Stimulated activated CD4-positive, alpha-beta T cell treated with anti-CD3 and anti-CD28 coated beads, Interleukin-2, amount 100 ng/mL, for 48 hours (primary cell): Measurements from ENCODE around the gene DYNLT4.
"Not testable (repeated sequence)": the region's sequence is repeated elsewhere in the genome, so short reads cannot be mapped to it uniquely, and the experiment has no call there.

Experiments used
- DNase-seq, 2 donors: peaks; one replicate each; pipeline ENCODE4 v3.0.0-alpha.2; 2020

Gene DYNLT4, protein sequence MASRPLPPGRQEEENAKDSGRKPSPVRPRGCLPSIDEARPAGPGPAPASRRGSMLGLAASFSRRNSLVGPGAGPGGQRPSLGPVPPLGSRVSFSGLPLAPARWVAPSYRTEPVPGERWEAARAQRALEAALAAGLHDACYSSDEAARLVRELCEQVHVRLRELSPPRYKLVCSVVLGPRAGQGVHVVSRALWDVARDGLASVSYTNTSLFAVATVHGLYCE

DNA sequence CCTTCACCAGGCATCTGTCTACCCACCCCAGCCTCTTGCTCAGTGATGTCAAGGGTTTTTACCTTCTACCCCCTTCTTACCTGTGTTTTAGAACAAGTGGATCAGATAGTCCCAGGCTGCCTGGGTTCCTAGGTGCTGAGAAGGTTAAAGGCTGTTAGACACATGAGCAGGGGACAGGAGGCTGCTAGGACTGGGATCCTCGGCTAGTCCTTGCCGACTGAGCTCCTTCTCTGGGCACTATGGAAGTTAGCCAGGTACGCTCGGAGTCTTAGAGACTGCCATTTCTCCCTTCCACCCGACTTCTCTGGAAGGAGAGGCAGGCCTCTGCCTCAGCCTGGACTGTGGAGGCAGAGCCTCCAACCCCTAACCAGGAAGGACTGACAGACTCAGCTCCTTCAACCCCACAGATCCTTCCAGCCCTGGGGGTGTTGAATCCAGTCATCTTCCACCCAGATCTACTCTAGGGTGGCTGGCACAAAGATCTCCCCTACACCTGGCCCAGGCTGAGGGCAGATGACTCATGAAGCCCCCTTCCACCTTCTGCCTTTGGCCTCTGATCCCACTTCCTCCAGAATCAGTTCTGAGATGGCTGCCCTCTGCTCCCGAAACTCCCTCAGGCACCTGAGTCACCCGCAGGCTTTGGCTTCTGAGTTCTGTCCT, at the start of gene DYNLT4:
TSS of gene DYNLT4 (minus strand) at position 648 of the 660 bp plus-strand sequence. CDS start 683 bp downstream, outside the sequence.
- no peak for DNase-seq

- no peak for DNase-seq
These were observed 48.6 kb upstream of the DYNLT4 start for GRCh38 chr1:44855742-44856141.

DNA sequence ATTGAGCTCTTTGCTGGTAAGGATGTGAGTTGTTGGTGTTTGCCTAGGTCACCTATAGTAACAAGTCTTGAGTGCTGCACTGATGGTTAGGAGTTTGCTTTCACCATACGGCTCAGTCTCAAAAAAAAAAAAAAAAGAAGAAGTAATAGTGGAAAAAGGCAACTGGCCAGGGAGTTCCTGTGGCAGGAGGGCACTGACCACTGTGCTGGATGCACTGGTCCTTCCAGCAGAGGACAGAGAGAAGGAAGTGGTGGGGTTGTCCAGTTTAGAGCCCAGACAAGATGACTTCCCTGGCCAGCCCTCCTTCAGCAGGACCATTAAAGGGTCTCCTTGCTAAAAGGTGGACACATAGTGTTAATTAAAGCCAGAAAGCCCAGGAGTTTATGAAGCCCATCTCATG, 47.8 kb upstream of the DYNLT4 start:
- no peak for DNase-seq

- no peak for DNase-seq
These were observed 46.0 kb upstream of the DYNLT4 start for GRCh38 chr1:44853201-44853600.

- DNase-seq = no peak
These were observed 44.2 kb upstream of the DYNLT4 start for GRCh38 chr1:44851308-44851707.

DNA sequence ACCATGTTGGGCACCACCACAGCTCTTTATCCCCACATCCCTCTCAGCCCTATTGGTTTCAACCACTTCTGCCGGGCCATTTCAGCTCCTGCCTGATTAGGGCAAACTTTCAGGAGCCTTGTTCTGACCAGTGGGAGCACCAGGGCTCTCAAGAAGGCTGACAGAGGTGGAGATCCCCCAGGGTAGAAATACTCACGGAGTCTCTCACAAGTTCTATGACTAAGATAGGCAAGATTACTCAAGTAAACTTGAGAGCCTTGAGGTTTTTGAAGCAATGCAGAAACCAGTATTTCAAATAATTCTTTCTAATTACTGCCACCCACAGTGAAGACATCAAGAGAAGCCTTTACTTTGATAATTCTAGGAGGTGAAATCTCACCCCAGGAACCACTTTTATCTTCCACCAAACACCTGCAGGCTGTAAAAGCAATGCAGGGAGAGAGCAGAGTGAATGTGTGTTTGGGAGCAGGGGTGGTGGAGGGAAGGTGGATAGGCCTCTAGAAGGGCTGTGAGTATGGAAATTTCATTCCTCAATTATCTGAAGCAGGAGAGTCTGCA, 42.5 kb upstream of the DYNLT4 start:
- DNase-seq = no peak

DNA sequence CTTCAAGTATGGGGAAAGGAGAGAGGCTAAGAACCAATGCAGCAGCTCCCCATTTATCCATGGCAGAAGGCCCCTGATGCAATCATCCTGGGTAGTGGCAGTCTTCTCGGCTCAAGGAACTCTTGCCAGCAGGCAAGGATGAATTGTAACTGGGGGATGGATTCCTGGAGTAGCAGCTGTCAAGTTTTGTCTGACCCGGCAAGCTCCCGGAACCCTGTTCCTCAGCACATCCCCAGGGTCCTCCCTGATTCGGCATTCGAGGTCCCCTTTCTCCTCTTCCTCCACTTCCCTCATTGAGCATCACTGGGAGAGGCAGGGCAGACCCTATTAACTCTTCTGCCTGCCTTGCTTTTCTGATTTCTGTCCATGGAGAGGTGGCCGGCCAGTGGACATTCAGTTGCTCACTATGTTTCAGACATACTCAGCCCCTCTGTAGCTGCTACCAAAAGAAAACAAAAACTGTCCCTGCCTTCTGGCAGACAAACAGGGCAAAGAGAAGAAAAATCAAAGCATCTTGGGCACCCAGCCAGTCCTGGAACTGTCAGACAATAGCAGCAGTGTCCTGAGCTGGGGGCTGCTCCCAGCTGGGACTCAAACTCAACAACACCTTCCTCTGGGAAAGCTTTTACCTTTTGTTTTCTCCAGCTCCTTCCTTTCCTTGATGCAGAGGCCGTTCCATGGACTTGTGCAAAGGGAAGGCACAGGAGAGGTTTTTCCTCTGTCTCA, 41.5 kb upstream of the DYNLT4 start:
- no peak for DNase-seq

DNA sequence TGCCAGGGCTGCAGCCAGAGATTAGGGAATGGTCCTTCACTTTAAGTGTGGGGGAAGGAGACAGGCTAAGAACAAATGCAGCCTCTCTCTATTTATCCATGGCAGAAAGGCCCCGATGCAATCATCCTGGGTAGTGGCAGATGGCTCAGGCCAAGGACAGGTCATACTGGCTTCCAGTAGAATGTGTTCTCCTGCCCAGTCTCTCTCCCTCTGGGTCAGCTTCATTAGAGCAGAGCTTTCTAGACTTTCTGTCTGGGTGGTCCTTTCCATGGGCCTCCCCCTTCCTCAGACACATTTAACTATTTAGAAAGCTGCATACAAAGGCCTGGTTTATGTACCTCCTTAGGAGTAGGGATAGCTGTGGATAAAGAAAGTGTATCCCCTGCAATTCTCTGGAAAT, 40.7 kb upstream of the DYNLT4 start:
- no peak for DNase-seq

DNA sequence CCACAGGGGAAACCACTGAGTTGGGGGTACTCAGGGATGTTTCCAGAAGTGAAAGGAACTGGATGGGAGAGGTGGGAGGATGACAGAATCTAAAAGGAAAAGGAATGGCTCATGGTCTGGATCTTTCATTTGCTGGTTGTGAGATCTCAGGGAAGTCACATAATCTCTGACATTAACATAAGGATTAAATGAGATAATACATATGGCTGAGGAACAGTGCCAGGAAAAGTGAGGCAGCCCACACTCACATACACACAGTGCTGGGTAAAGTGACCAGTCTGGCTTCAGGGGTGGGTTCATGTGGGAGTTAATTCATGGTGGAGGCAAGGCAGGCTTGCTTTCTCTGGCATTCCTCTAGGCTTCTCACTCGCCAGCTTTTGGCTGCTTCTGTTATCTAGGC, 39.8 kb upstream of the DYNLT4 start:
- DNase-seq = no peak

- DNase-seq = no peak
These were observed 35.9 kb upstream of the DYNLT4 start, which contains the start of gene PTCH2 for GRCh38 chr1:44842862-44843655. PTCH2 (minus strand) TSS chr1:44843253; CDS start chr1:44842932, 321 bp downstream.

DNA sequence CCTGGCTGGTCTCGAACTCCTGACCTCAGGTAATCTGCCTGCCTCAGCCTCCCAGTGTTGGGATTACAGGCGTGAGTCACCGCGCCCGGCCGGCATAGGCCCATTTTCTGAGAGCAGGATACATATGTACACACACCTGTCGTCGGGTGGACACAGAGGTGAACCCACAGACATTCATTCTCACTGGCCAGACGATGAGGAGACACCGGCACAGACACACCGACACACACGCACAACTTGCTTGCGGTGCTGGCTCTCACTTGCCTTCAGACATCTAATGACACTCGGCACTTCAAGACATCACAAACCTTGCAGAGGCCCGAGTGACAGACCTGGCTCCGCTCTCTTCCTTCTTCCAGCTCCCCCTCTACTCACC, 35.3 kb upstream of the DYNLT4 start:
- DNase-seq = no peak

- no peak for DNase-seq
These were observed 32.4 kb upstream of the DYNLT4 start for GRCh38 chr1:44839576-44839975.

GRCh38 chr1:44838294-44838693, 31.1 kb upstream of the DYNLT4 start:
- DNase-seq = not testable (repeated sequence)

GRCh38 chr1:44835738-44836675, 28.9 kb upstream of the DYNLT4 start:
- peak; percentile 89 to 92 for DNase-seq

GRCh38 chr1:44834328-44834727, 27.2 kb upstream of the DYNLT4 start:
- DNase-seq = no peak

DNA sequence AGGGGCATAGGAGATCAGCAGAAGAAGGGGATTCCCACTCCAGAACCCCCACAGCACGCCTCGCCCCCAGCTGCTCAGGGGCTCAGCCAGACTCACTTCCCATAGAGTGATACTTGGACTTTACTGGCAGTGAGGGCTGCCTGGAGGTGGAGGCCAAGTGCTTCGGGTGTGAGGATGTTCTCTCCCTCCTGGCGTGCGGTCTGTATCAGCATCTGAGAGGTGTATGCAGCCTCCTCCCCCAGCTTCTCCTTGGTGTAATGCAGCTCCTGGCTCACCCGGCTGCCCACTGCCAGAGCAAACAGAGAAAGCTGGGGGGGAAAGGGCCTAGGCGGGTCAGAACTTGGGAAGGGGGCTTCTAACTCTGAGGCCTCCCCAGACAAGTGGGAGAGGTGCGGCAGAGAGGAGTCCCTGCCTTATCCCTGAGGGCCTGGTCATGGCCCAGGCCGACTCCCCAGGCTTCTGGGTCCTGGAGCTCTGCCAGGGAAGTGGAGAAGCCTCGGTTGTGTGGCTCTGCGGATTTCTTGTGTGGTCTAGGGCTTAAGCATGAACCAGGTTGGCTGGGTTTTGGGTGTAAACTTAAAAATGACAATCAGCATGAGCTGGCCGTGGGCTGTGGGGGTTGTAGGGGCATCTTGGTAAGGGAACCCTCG, 25.0 kb upstream of the DYNLT4 start:
- DNase-seq = no peak

GRCh38 chr1:44831516-44831915, 24.4 kb upstream of the DYNLT4 start:
- no peak for DNase-seq

GRCh38 chr1:44830900-44831304, 23.8 kb upstream of the DYNLT4 start:
- DNase-seq = no peak

DNA sequence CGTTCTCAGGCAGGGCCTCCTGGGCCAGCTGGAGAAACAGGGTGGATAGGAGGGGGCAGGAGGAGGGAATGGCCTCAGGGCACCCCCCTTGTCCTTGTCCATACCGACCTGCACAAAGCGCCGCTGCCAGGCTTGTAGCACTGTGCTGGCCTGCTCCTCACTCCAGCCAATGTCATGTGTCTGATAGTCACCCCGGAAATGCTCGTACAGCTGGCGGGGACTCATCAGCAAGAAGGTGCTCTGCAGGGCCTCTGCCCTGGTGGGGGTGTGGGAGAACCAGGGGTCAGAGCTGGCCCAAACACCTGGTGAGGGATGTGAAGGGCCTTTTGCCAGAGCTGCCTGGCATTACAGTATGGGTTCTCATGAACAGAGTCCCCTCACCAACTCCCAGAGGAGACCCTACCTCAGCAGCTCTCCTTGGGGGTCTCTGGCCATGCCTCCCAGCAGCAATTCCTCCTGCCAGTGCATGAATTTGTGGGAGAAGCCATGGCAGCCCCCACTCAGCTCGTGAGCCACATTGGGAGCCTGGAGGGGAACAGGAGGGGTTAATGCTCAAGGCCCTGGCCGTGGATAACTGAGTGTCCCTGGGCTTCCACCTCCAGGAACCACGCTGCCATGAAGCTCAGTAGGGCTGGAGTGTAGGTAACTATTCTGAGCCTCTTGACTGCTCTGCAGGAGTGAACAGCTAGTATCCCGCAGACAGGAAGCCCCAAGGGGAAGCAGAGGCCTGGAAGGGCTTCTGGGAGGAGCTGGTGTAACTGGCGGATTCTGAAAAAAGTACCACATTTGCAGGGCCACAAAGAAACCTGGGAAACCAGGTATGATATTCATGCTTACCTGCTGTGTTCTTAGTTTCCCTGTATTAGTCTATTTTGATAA, 22.6 kb upstream of the DYNLT4 start:
- no peak for DNase-seq

DNA sequence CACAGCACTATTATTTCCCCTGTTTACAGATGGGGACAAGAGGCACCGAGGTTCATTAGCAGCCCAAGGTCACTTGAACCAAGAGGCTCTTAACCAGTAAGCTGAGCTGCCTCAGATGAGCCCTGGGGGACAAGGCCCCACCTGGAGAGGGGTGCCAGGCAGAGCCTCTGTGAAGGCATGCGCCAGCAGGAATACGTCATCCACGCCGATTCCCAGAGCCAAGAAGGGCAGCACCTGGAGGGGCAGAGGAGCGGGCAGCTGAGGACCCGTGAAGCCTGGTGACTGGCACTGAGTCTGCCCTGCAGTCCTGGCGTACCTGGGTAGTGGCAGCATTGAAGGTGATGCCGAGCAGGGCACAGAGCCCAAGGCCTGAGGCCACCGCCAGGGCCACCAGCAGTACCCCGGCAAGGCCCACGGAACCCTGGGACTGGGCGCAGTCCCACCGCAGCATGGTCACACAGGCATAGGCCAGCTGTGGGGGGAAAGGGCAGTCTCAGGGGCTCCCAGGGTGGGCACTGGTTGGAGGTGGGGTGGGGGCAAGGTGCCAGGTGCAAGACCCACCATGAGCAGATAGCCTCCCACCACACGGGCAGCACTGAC, 21.8 kb upstream of the DYNLT4 start:
- DNase-seq = no peak
